ENCODE measurements around the gene ITGB7. TPM values are rescaled to one million over a fixed set of nuclear protein-coding genes. Genes with fewer than 3 reads are reported as not detected.

ITGB7 gene
- total and polyA plus RNA-seq, 10 of the 15 experiments (the other 5 are each of a cell fraction or from before 2014, with no cell fraction given) = 54.5 to 487 (median 252) TPM

DNA sequence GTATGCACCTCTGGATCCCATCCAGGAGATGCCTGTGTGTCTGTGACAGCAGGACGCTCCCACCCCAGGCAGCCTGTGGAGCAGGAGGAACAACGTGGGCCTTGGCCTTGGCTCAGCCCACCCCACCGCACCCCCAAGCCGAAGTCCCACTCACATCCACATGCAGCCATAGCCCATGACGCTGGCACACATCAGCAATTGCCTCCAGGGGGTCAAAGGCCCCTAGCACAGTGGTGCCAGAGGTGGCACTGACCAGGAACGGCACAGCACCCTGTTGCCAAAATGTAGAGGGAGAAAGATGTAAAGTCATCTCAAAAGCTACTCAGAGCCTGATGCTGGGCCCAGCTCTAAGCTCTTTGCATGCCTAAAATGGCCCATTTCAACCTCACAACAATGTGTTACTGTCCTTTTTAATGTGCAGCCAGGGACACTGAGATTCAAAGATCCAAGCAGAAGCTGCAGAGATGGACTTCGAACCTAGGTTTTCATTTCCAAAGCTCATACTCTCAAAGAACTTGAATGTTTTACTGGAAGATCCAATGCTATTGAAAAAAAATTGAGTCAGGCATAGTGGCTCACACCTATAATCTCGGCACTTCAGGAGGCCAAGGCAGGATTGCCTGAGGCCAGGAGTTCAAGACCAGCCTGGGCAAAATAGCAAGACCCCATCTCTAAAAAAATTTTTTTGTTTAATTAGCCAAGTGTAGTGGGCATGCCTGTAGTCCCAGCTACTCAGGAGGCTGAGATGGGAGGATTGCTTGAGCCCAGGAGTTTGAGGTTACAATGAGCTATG is 45.7 kb downstream of the ITGB7 start:
- no peak overlapping the region for H3K9ac ChIP-seq (ENCODE audit: control insufficient read depth, insufficient read depth, low read length)
- no TSS peak for BruUV-seq (replicated peaks)
- intact Hi-C loops (cut with micrococcal nuclease; ENCODE audit: unreplicated experiment) = no loop called here
- FAIRE-seq (no peak), DNase-seq (ENCODE audit: low read depth, low spot score) (no peak), ATAC-seq (no peak)
- no peak overlapping the region for H2AFZ ChIP-seq (ENCODE audit: control insufficient read depth, low read depth, low read length)
- in situ Hi-C loops (cut with MboI) = loop anchor here (5.0 kb wide), 1 partner anchor 126 kb away; no protein-coding TSS in a partner anchor
- H3K79me2 ChIP-seq (ENCODE audit: control insufficient read depth, insufficient read depth, low read length) = no peaks in the 10 kb centered on the region
- no peaks in the 10 kb centered on the region for H3K9me3 ChIP-seq (replicated peaks; ENCODE audit: control insufficient read depth, insufficient read depth, low read length)
- no peak overlapping the region for H3K4me3 ChIP-seq
- POLR2A ChIA-PET = interaction anchor here (0.5 to 3.4 kb wide), 4 partner anchors 18 to 106 kb away, joined by 3 to 26 read pairs (median 5); partner anchors contain the start of genes CSAD and ZNF740
- H3K4me2 ChIP-seq (ENCODE audit: control insufficient read depth, insufficient read depth) = no peak overlapping the region
- 92% methylated on average over 8 of the region's 8 CpGs for WGBS (ENCODE audit: insufficient coverage, insufficient replicate concordance, low lambda C conversion rate, missing lambda C conversion rate)
- RAD21 ChIA-PET (ENCODE audit: unreplicated experiment) = interaction anchor here (0.7 to 4.8 kb wide), 19 partner anchors 11 to 160 kb away, joined by 3 to 58 read pairs (median 16); partner anchors contain the start of genes AAAS, CSAD, ESPL1 and ITGB7
- H3K36me3 ChIP-seq (ENCODE audit: control insufficient read depth in 2 of 2, insufficient read depth in 2 of 2, low read length in 1 of 2) = no peaks in the 10 kb centered on the region
- H4K20me1 ChIP-seq (ENCODE audit: control insufficient read depth, insufficient read depth) = no peaks in the 10 kb centered on the region
- CTCF ChIA-PET = interaction anchor here (0.9 to 8.3 kb wide), 16 partner anchors 12 to 184 kb away, joined by 3 to 188 read pairs (median 39); partner anchors contain the start of genes AAAS, CSAD, ESPL1 and ITGB7
- SMC1A ChIA-PET (ENCODE audit: uncharacterized antibody, unreplicated experiment) = interaction anchor here (0.6 to 5.5 kb wide), 19 partner anchors 15 to 217 kb away, joined by 3 to 62 read pairs (median 11); partner anchors contain the start of genes AAAS, CSAD, ESPL1 and MYG1
- no peak overlapping the region for H3K27ac ChIP-seq (ENCODE audit: control insufficient read depth, insufficient read depth)
- no peaks in the 10 kb centered on the region; the same call in 1 of the 2 replicates for H3K4me1 ChIP-seq (ENCODE audit: control insufficient read depth, insufficient read depth, low read length)
- no peaks in the 10 kb centered on the region for H3K27me3 ChIP-seq (replicated peaks in 1 of 2; ENCODE audit: control insufficient read depth in 2 of 2, insufficient read depth in 2 of 2, low read length in 1 of 2)
- TF ChIP-seq POU2F2 (IDR thresholded peaks at IDR 0.05; ENCODE audit: borderline replicate concordance, low read depth, low read length) = no peak
- TF ChIP-seq ESRRA (IDR thresholded peaks at IDR 0.05; ENCODE audit: low read length) = no peak
- TF ChIP-seq ZNF207 (IDR thresholded peaks at IDR 0.05; ENCODE audit: borderline replicate concordance) = no peak
- TF ChIP-seq SUZ12 (IDR thresholded peaks at IDR 0.05; ENCODE audit: unreplicated experiment) = no peak
- TF ChIP-seq, protein P1, sequence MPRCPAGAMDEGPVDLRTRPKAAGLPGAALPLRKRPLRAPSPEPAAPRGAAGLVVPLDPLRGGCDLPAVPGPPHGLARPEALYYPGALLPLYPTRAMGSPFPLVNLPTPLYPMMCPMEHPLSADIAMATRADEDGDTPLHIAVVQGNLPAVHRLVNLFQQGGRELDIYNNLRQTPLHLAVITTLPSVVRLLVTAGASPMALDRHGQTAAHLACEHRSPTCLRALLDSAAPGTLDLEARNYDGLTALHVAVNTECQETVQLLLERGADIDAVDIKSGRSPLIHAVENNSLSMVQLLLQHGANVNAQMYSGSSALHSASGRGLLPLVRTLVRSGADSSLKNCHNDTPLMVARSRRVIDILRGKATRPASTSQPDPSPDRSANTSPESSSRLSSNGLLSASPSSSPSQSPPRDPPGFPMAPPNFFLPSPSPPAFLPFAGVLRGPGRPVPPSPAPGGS (IDR thresholded peaks at IDR 0.05; ENCODE audit: borderline replicate concordance, insufficient read depth, low read depth, low read length, poor library complexity, severe bottlenecking) = no peak
- no peak for TF ChIP-seq MEF2B (IDR thresholded peaks at IDR 0.05; ENCODE audit: partially characterized antibody, poor library complexity, severe bottlenecking)
- no peak for TF ChIP-seq RB1 (IDR thresholded peaks at IDR 0.05; ENCODE audit: borderline replicate concordance)
- no peak for TF ChIP-seq CREM (IDR thresholded peaks at IDR 0.05; ENCODE audit: low read depth)
- TF ChIP-seq, protein P2, sequence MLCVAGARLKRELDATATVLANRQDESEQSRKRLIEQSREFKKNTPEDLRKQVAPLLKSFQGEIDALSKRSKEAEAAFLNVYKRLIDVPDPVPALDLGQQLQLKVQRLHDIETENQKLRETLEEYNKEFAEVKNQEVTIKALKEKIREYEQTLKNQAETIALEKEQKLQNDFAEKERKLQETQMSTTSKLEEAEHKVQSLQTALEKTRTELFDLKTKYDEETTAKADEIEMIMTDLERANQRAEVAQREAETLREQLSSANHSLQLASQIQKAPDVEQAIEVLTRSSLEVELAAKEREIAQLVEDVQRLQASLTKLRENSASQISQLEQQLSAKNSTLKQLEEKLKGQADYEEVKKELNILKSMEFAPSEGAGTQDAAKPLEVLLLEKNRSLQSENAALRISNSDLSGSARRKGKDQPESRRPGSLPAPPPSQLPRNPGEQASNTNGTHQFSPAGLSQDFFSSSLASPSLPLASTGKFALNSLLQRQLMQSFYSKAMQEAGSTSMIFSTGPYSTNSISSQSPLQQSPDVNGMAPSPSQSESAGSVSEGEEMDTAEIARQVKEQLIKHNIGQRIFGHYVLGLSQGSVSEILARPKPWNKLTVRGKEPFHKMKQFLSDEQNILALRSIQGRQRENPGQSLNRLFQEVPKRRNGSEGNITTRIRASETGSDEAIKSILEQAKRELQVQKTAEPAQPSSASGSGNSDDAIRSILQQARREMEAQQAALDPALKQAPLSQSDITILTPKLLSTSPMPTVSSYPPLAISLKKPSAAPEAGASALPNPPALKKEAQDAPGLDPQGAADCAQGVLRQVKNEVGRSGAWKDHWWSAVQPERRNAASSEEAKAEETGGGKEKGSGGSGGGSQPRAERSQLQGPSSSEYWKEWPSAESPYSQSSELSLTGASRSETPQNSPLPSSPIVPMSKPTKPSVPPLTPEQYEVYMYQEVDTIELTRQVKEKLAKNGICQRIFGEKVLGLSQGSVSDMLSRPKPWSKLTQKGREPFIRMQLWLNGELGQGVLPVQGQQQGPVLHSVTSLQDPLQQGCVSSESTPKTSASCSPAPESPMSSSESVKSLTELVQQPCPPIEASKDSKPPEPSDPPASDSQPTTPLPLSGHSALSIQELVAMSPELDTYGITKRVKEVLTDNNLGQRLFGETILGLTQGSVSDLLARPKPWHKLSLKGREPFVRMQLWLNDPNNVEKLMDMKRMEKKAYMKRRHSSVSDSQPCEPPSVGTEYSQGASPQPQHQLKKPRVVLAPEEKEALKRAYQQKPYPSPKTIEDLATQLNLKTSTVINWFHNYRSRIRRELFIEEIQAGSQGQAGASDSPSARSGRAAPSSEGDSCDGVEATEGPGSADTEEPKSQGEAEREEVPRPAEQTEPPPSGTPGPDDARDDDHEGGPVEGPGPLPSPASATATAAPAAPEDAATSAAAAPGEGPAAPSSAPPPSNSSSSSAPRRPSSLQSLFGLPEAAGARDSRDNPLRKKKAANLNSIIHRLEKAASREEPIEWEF (IDR thresholded peaks at IDR 0.05; ENCODE audit: insufficient replicate concordance, low read depth, low read length) = no peak
- TF ChIP-seq FOXM1 (IDR thresholded peaks at IDR 0.05; ENCODE audit: low read depth, low read length) = no peak
- no peak for TF ChIP-seq EED (IDR thresholded peaks at IDR 0.05; ENCODE audit: low read depth)
- TF ChIP-seq CHD2 (IDR thresholded peaks at IDR 0.05; ENCODE audit: borderline replicate concordance, low read depth, low read length) = no peak
- no peak for TF ChIP-seq MTA3 (IDR thresholded peaks at IDR 0.05; ENCODE audit: borderline replicate concordance, low read length)

Measured in GM12878 (cell line).